H1 (cell line): Measurements from ENCODE around the gene NTMT1. TPM values are rescaled to one million over a fixed set of nuclear protein-coding genes. Genes with fewer than 3 reads are reported as not detected.

ENCODE experiments used
- CTCF ChIA-PET: fragments of 300-600 bp; sonication (Branson Sonifier 250); formaldehyde crosslinking; loops from one replicate; lab custom pipeline; 2021; ENCODE audit not compliant: partially characterized antibody; lab: Charles Lee
- POLR2A ChIA-PET: fragments of 300-600 bp; sonication (Branson Sonifier 250); formaldehyde crosslinking; loops from one replicate; lab custom pipeline; 2021; ENCODE audit warnings: inconsistent platforms; ENCODE audit not compliant: partially characterized antibody; lab: Charles Lee
- DNase-seq, 2 experiments: peaks; one replicate each; pipeline versions ENCODE4 v3.0.0 to v3.0.0-alpha.2; 2010 to 2022; ENCODE audit warnings: low spot score in 2 of 2, low read depth in 1 of 2, mixed read lengths in 1 of 2
- FAIRE-seq: peaks from 2 replicates; lab custom pipeline; 2011; peaks lifted over from hg19 to GRCh38; lab: Jason Lieb, UNC
- H2AFZ ChIP-seq: 2 replicates; pipeline ENCODE4 v1.8.1; 2012; ENCODE audit warnings: low read length, inconsistent platforms
- H2AK5ac ChIP-seq: 2 replicates; pipeline ENCODE4 v1.6.1; 2013; ENCODE audit warnings: low read depth, low read length
- H2BK120ac ChIP-seq: replicated peaks from 2 replicates; pipeline ENCODE3; 2013; ENCODE audit warnings: low read depth, low read length, inconsistent platforms
- H2BK12ac ChIP-seq: 2 replicates; pipeline ENCODE4 v1.6.1; 2013; ENCODE audit warnings: low read depth, low read length
- H2BK15ac ChIP-seq: 2 replicates; pipeline ENCODE4 v1.6.1; 2013; ENCODE audit warnings: low read length
- H2BK20ac ChIP-seq: 2 replicates; pipeline ENCODE4 v1.6.1; 2013; ENCODE audit warnings: low read length
- H2BK5ac ChIP-seq: 2 replicates; pipeline ENCODE4 v1.6.1; 2013; ENCODE audit warnings: low read depth, low read length
- H3K14ac ChIP-seq: 2 replicates; pipeline ENCODE4 v1.6.1; 2013; ENCODE audit warnings: inconsistent platforms; ENCODE audit not compliant: insufficient read length
- H3K18ac ChIP-seq: 2 replicates; pipeline ENCODE4 v1.6.1; 2013; ENCODE audit warnings: low read length; ENCODE audit errors: extremely low read depth
- H3K23ac ChIP-seq: 2 replicates; pipeline ENCODE4 v1.6.1; 2013; ENCODE audit warnings: inconsistent platforms; ENCODE audit not compliant: insufficient read length
- H3K23me2 ChIP-seq: 2 replicates; pipeline ENCODE4 v1.6.1; 2013; ENCODE audit warnings: low read depth, low read length
- H3K27ac ChIP-seq: 2 replicates; pipeline ENCODE4 v1.6.1; 2011; ENCODE audit warnings: low read depth, low read length, inconsistent platforms
- H3K27me3 ChIP-seq, 4 experiments: replicated peaks in 1 of 4; 1 replicate in 1 of 4; 2 replicates in 3 of 4; pipeline versions ENCODE4 v1.6.1 to v1.8.1; 2011 to 2013; ENCODE audit warnings: low read length in 3 of 4, mild to moderate bottlenecking in 3 of 4, inconsistent platforms in 2 of 4, mixed read lengths in 2 of 4, moderate library complexity in 1 of 4; ENCODE audit not compliant: control insufficient read depth in 3 of 4, insufficient read depth in 3 of 4; ENCODE audit errors: extremely low read depth in 1 of 4
- H3K36me3 ChIP-seq, 4 experiments: 2 replicates each; pipeline versions ENCODE4 v1.6.1 to v1.8.1; 2011 to 2013; ENCODE audit warnings: mild to moderate bottlenecking in 4 of 4, low read length in 3 of 4, moderate library complexity in 2 of 4, control low read depth in 1 of 4, inconsistent platforms in 1 of 4; ENCODE audit not compliant: insufficient read depth in 4 of 4, control insufficient read depth in 2 of 4
- H3K4ac ChIP-seq: replicated peaks from 2 replicates; pipeline ENCODE3; 2013; ENCODE audit warnings: low read length, low read depth, mixed read lengths, inconsistent platforms; ENCODE audit not compliant: insufficient read length
- H3K4me1 ChIP-seq, 4 experiments: replicated peaks in 1 of 4; 1 replicate in 1 of 4; 2 replicates in 3 of 4; pipeline versions ENCODE4 v1.6.1 to v1.8.1; 2011 to 2013; ENCODE audit warnings: low read length in 3 of 4, inconsistent platforms in 2 of 4, mixed read lengths in 1 of 4; ENCODE audit not compliant: insufficient read depth in 4 of 4, control insufficient read depth in 3 of 4
- H3K4me2 ChIP-seq, 2 experiments: 2 replicates each; pipeline versions ENCODE4 v1.6.1 to v1.8.1; 2011 to 2013; ENCODE audit warnings: low read depth in 2 of 2, low read length in 2 of 2, control low read depth in 1 of 2, inconsistent platforms in 1 of 2, mild to moderate bottlenecking in 1 of 2; ENCODE audit not compliant: insufficient read depth in 1 of 2
- H3K4me3 ChIP-seq, 4 experiments: fragments of 200-600, 300-600 bp in 1 of 4; sonication (generic), shearing (Covaris generic), sonication (Bioruptor Twin) in 1 of 4; 2 replicates each; pipeline versions ENCODE4 v1.5.1 to v1.8.1; 2011 to 2016; ENCODE audit warnings: low read length in 4 of 4, low read depth in 3 of 4, control low read depth in 2 of 4, inconsistent platforms in 2 of 4, mild to moderate bottlenecking in 2 of 4, mixed read lengths in 1 of 4, moderate library complexity in 1 of 4; ENCODE audit not compliant: insufficient read depth in 2 of 4; ENCODE audit errors: extremely low read depth in 1 of 4
- H3K56ac ChIP-seq: replicated peaks from 2 replicates; pipeline ENCODE3; 2013; ENCODE audit warnings: low read depth, mild to moderate bottlenecking, mixed read lengths, low read length, inconsistent platforms; ENCODE audit not compliant: insufficient read length
- H3K79me1 ChIP-seq: 2 replicates; pipeline ENCODE4 v1.6.1; 2013; ENCODE audit warnings: low read depth, low read length, control low read depth
- H3K79me2 ChIP-seq, 2 experiments: 2 replicates each; pipeline versions ENCODE4 v1.6.1 to v1.8.1; 2012 to 2013; ENCODE audit warnings: low read length in 2 of 2, mild to moderate bottlenecking in 2 of 2, inconsistent platforms in 1 of 2; ENCODE audit not compliant: insufficient read depth in 2 of 2, control insufficient read depth in 1 of 2
- H3K9ac ChIP-seq, 4 experiments: replicated peaks in 1 of 4; 1 replicate in 1 of 4; 2 replicates in 3 of 4; pipeline versions ENCODE4 v1.6.1 to v1.8.1; 2011 to 2013; ENCODE audit warnings: low read depth in 3 of 4, low read length in 3 of 4, control low read depth in 2 of 4, mild to moderate bottlenecking in 2 of 4, moderate library complexity in 2 of 4, inconsistent platforms in 1 of 4; ENCODE audit errors: extremely low read depth in 1 of 4
- H3K9me3 ChIP-seq, 2 experiments: 2 replicates each; pipeline versions ENCODE4 v1.6.1 to v1.8.1; 2012 to 2013; ENCODE audit warnings: mild to moderate bottlenecking in 2 of 2, moderate library complexity in 2 of 2, control low read depth in 1 of 2, inconsistent platforms in 1 of 2, low read depth in 1 of 2, low read length in 1 of 2, mixed read lengths in 1 of 2; ENCODE audit not compliant: insufficient read depth in 2 of 2
- H4K20me1 ChIP-seq, 2 experiments: replicated peaks in 1 of 2; 2 replicates each; pipeline versions ENCODE3 to v1.8.1; 2011 to 2013; ENCODE audit warnings: inconsistent platforms in 2 of 2, low read length in 2 of 2, mild to moderate bottlenecking in 1 of 2; ENCODE audit not compliant: insufficient read depth in 2 of 2, control insufficient read depth in 1 of 2
- H4K5ac ChIP-seq: 2 replicates; pipeline ENCODE4 v1.6.1; 2013; ENCODE audit warnings: low read length, low read depth, mixed read lengths, inconsistent platforms; ENCODE audit not compliant: insufficient read length
- H4K8ac ChIP-seq: 2 replicates; pipeline ENCODE4 v1.8.0; 2013; ENCODE audit warnings: mild to moderate bottlenecking, moderate library complexity, low read length, inconsistent platforms; ENCODE audit not compliant: insufficient read depth; ENCODE audit errors: extremely low read depth
- H4K91ac ChIP-seq: replicated peaks from 2 replicates; pipeline ENCODE3; 2013; ENCODE audit warnings: low read length, mixed read lengths, inconsistent platforms; ENCODE audit not compliant: insufficient read length
- BCL11A ChIP-seq, 2 experiments: IDR thresholded peaks; one replicate each; pipeline ENCODE4 v1.6.1; 2011; ENCODE audit warnings: low read depth in 2 of 2, low read length in 2 of 2, mild to moderate bottlenecking in 2 of 2
- CBX5 ChIP-seq: fragments of 300-800, 300-1000 bp; sonication (generic); IDR thresholded peaks from 2 replicates; pipeline ENCODE4 v1.7.1; 2016; ENCODE audit warnings: antibody characterized with exemption, low read length, low read depth
- CBX8 ChIP-seq: fragments of 300-800, 300-1000 bp; sonication (generic); IDR thresholded peaks from 2 replicates; pipeline ENCODE4 v1.7.1; 2016; ENCODE audit warnings: low read depth, low read length, borderline replicate concordance
- CHD1 ChIP-seq: IDR thresholded peaks from 2 replicates; pipeline ENCODE4 v1.6.1; 2012; ENCODE audit warnings: low read depth, low read length, improper control_type of control experiment
- CTBP2 ChIP-seq: IDR thresholded peaks from 2 replicates; pipeline ENCODE4 v1.7.0; 2011; ENCODE audit warnings: borderline replicate concordance, mild to moderate bottlenecking, moderate library complexity, mixed read lengths, low read length; ENCODE audit not compliant: insufficient read depth, insufficient read length
- EP300 ChIP-seq, 2 experiments: IDR thresholded peaks; 1 replicate in 1 of 2; 2 replicates in 1 of 2; pipeline ENCODE4 v1.6.1; 2011 to 2012; ENCODE audit warnings: low read depth in 2 of 2, low read length in 2 of 2, mild to moderate bottlenecking in 2 of 2, borderline replicate concordance in 1 of 2, inconsistent platforms in 1 of 2, moderate library complexity in 1 of 2
- RAD21 ChIP-seq, 2 experiments: IDR thresholded peaks in 1 of 2; conservative IDR thresholded peaks in 1 of 2; 2 replicates each; pipeline ENCODE4 v1.6.1; 2011; ENCODE audit warnings: low read depth in 2 of 2, low read length in 2 of 2, improper control_type of control experiment in 1 of 2, inconsistent platforms in 1 of 2, mild to moderate bottlenecking in 1 of 2, moderate library complexity in 1 of 2
- RFX5 ChIP-seq: IDR thresholded peaks from 2 replicates; pipeline ENCODE4 v1.6.1; 2011; ENCODE audit warnings: low read depth, low read length, improper control_type of control experiment, borderline replicate concordance
- SUZ12 ChIP-seq: fragments of 200-600 bp; sonication (generic); IDR thresholded peaks from 2 replicates; pipeline ENCODE4 v1.6.1; 2012; ENCODE audit warnings: mild to moderate bottlenecking, inconsistent platforms, low read length, moderate library complexity, mixed read lengths
- TAF7 ChIP-seq: optimal IDR thresholded peaks from 2 replicates; pipeline ENCODE3; 2011; ENCODE audit warnings: low read depth, mild to moderate bottlenecking, inconsistent platforms, low read length, moderate library complexity, borderline replicate concordance
- TEAD4 ChIP-seq: IDR thresholded peaks from 2 replicates; pipeline ENCODE4 v1.6.1; 2012; ENCODE audit warnings: low read depth, low read length, inconsistent platforms, mixed read lengths
- WGBS, 2 experiments: shearing (Covaris generic) in 1 of 2; methylation state at CpG; one replicate each; pipeline versions ENCODE4 v1.1.6 to v1.1.7; 2013 to 2015; ENCODE audit warnings: low lambda C conversion rate in 2 of 2, mixed read lengths in 2 of 2, inconsistent platforms in 1 of 2, low coverage in 1 of 2, missing lambda C conversion rate in 1 of 2; ENCODE audit not compliant: insufficient replicate concordance in 2 of 2, insufficient coverage in 1 of 2, insufficient read length in 1 of 2; ENCODE audit errors: extremely low coverage in 1 of 2, missing lambda C conversion rate in 1 of 2; 5-methylcytosine and 5-hydroxymethylcytosine counted together
- polyA plus RNA-seq, 7 experiments: library from polyadenylated mRNA; depleted of rRNA in 3 of 7; stranded (reverse) in 5 of 7; unstranded in 2 of 7; fragments of >200 nt in 5 of 7; fragments of 200-250 nt in 2 of 7; gene quantifications; 1 replicate in 5 of 7; 2 replicates in 1 of 7; 4 replicates in 1 of 7; pipeline versions ENCODE4 v1.2.1 to v1.2.3, GENCODE V29; 2011 to 2013; ENCODE audit warnings: missing spikeins in 2 of 7, mixed read lengths in 2 of 7
- total RNA-seq: library from RNA; stranded (reverse); fragmentation: NEBNext Ultra II Directional; extraction: Animal tissue kit (Norgen Biotek cat#: 25700); gene quantifications from 2 replicates; pipeline ENCODE4 v1.2.1, GENCODE V29; 2021

The NTMT1 gene
- total and polyA plus RNA-seq, 2 of the 8 experiments (the other 6 are each of a cell fraction or from before 2014, with no cell fraction given) = 66.8 to 70.2 TPM

DNA sequence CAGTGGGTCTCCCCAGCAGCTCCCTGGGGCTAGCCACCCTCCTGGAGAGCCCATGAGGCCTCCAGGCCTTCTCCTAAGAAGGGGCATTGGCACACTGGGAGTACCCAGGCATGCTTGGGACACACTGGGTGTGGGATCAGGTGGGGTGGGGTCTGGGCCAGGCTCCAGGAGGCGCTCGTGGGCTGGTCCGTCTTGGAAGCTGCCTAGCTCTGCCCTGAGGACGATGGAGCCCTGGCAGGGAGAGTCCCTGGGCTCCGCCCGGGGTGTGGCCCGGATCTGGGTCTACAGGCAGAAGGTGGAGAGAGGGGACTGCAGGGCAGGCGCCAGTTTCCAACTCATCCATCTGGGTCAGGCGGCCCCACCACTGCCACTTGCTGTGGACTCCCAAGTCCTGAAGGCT is 41.9 kb downstream of the NTMT1 start:
- Histone ChIP-seq H3K4me1 (peaks cover 0 to 10% (median 5%) of the 10 kb centered on the region in 4 experiments; a peak in 6 of 7 replicates), H3K79me2 (no peaks in the 10 kb centered on the region), H3K14ac (no peak overlapping the region), H3K23me2 (peaks cover 9% of the 10 kb centered on the region; the same call in 1 of the 2 replicates), H3K9me3 (no peaks in the 10 kb centered on the region), H2BK12ac (no peak overlapping the region), H3K27me3 (peaks cover 9 to 26% (median 20%) of the 10 kb centered on the region in 4 experiments), H4K5ac (no peak overlapping the region), H3K23ac (no peak overlapping the region), H2AK5ac (no peak overlapping the region), H2BK120ac (no peak overlapping the region), H4K8ac (no peak overlapping the region), H3K56ac (no peak overlapping the region), H3K27ac (no peak overlapping the region), H2BK5ac (no peak overlapping the region), H3K4me2 (no peak overlapping the region), H3K36me3 (no peaks in the 10 kb centered on the region), H4K91ac (no peak overlapping the region), H3K18ac (no peak overlapping the region), H3K4me3 (no peak overlapping the region), H3K4ac (no peak overlapping the region), H3K9ac (no peak overlapping the region), H4K20me1 (no peaks in the 10 kb centered on the region), H2BK20ac (no peak overlapping the region), H3K79me1 (no peaks in the 10 kb centered on the region), H2AFZ (no peak overlapping the region), H2BK15ac (no peak overlapping the region)
- ChIA-PET CTCF (interaction anchor here (0.8 to 2.9 kb wide), 3 partner anchors 9 to 70 kb away, joined by 3 to 7 read pairs (median 4); no protein-coding TSS in a partner anchor), POLR2A (interaction anchor here (1.9 kb wide), 1 partner anchor 15 kb away, joined by 6 read pairs; no protein-coding TSS in a partner anchor)
- no peak for FAIRE-seq
- 85% methylated on average over 9 of the region's 9 CpGs; no CpG with 5 or more reads in 1 of the 2 experiments for WGBS, 2 experiments
- DNase-seq = no peak
- TF ChIP-seq CHD1 (no peak), SUZ12 (no peak), TEAD4 (no peak), CBX8 (no peak), BCL11A (IDR thresholded peaks at IDR 0.05; ENCODE audit: low read depth in 2 of 2, low read length in 2 of 2) (no peak), EP300 (IDR thresholded peaks at IDR 0.05; ENCODE audit: borderline replicate concordance in 1 of 2, low read depth in 2 of 2, low read length in 2 of 2) (no peak), TAF7 (no peak), RFX5 (no peak), RAD21 (IDR thresholded peaks at IDR 0.05 in 1 of 2, conservative IDR thresholded peaks at IDR 0.05 in 1 of 2; ENCODE audit: low read depth in 2 of 2, low read length in 2 of 2) (peak in 1 of 2 experiments; percentile 12; a peak in 1 of 4 replicates), CTBP2 (no peak), CBX5 (no peak)
